HepG2 (cell line): ENCODE data around the gene OLAH. TPM values are rescaled to one million over a fixed set of nuclear protein-coding genes. Genes with fewer than 3 reads are reported as not detected.

ENCODE experiments used
- ATRX ChIP-seq: sonication (generic); formaldehyde crosslinking; IDR thresholded peaks from 2 replicates; pipeline ENCODE4 v1.4.0; 2020; ENCODE audit warnings: missing genetic modification reagents, borderline replicate concordance
- DMTF1 ChIP-seq: sonication (generic); formaldehyde crosslinking; IDR thresholded peaks from 2 replicates; pipeline ENCODE4 v1.4.0; 2020; ENCODE audit warnings: mild to moderate bottlenecking, missing genetic modification reagents
- DRAP1 ChIP-seq: IDR thresholded peaks from 2 replicates; pipeline ENCODE4 v1.6.1; 2016; ENCODE audit warnings: missing genetic modification reagents, missing compliant biosample characterization
- FOXC1 ChIP-seq: sonication (generic); formaldehyde crosslinking; IDR thresholded peaks from 2 replicates; pipeline ENCODE4 v1.8.0; 2022; ENCODE audit warnings: mild to moderate bottlenecking, missing genetic modification reagents, borderline replicate concordance
- HMGXB4 ChIP-seq, 2 experiments: sonication (generic) in 1 of 2; formaldehyde crosslinking in 1 of 2; IDR thresholded peaks; 2 replicates each; pipeline versions ENCODE4 v1.4.0 to v1.6.1; 2018 to 2020; ENCODE audit warnings: missing genetic modification reagents in 2 of 2, borderline replicate concordance in 1 of 2, low read depth in 1 of 2, mild to moderate bottlenecking in 1 of 2, missing biosample characterization in 1 of 2
- JUN ChIP-seq: sonication (generic); formaldehyde crosslinking; IDR thresholded peaks from 2 replicates; pipeline ENCODE4 v1.4.0; 2020; ENCODE audit warnings: mild to moderate bottlenecking, missing genetic modification reagents
- MAX ChIP-seq: IDR thresholded peaks from 2 replicates; pipeline ENCODE4 v1.6.1; 2012; ENCODE audit warnings: inconsistent platforms
- MED13 ChIP-seq: sonication (generic); formaldehyde crosslinking; IDR thresholded peaks from 2 replicates; pipeline ENCODE4 v1.5.0; 2020; ENCODE audit warnings: missing genetic modification reagents
- POGZ ChIP-seq: sonication (generic); formaldehyde crosslinking; IDR thresholded peaks from 2 replicates; pipeline ENCODE4 v1.4.0; 2020; ENCODE audit warnings: mild to moderate bottlenecking, missing genetic modification reagents
- RFXAP ChIP-seq: sonication (generic); formaldehyde crosslinking; IDR thresholded peaks from 2 replicates; pipeline ENCODE4 v1.4.0; 2020; ENCODE audit warnings: missing genetic modification reagents, borderline replicate concordance
- SAFB2 ChIP-seq: sonication (generic); formaldehyde crosslinking; IDR thresholded peaks from 2 replicates; pipeline ENCODE4 v1.5.1; 2020; ENCODE audit warnings: missing genetic modification reagents, low read depth, mild to moderate bottlenecking, borderline replicate concordance
- SALL1 ChIP-seq: sonication (generic); formaldehyde crosslinking; IDR thresholded peaks from 2 replicates; pipeline ENCODE4 v1.8.0; 2022; ENCODE audit warnings: mild to moderate bottlenecking, missing genetic modification reagents
- TEAD2 ChIP-seq: sonication (generic); formaldehyde crosslinking; IDR thresholded peaks from 2 replicates; pipeline ENCODE4 v1.9.0; 2021; ENCODE audit warnings: missing genetic modification reagents
- THAP11 ChIP-seq: IDR thresholded peaks from 2 replicates; pipeline ENCODE4 v1.6.1; 2016; ENCODE audit warnings: missing biosample characterization, missing genetic modification reagents
- TOPORS ChIP-seq: sonication (generic); formaldehyde crosslinking; IDR thresholded peaks from 2 replicates; pipeline ENCODE4 v1.8.0; 2023; ENCODE audit warnings: mild to moderate bottlenecking, missing genetic modification reagents
- YY1 ChIP-seq: IDR thresholded peaks from 2 replicates; pipeline ENCODE4 v1.6.1; 2011; ENCODE audit warnings: low read length, low read depth, moderate library complexity, mild to moderate bottlenecking; ENCODE audit not compliant: insufficient read depth, insufficient replicate concordance
- ZBTB34 ChIP-seq: sonication (generic); formaldehyde crosslinking; IDR thresholded peaks from 2 replicates; pipeline ENCODE4 v1.8.0; 2022; ENCODE audit warnings: mild to moderate bottlenecking, missing genetic modification reagents
- ZNF30 ChIP-seq: sonication (generic); formaldehyde crosslinking; IDR thresholded peaks from 2 replicates; pipeline ENCODE4 v1.5.0; 2020; ENCODE audit warnings: mild to moderate bottlenecking, missing genetic modification reagents
- ZNF484 ChIP-seq: sonication (generic); formaldehyde crosslinking; IDR thresholded peaks from 2 replicates; pipeline ENCODE4 v1.5.1; 2020; ENCODE audit warnings: mild to moderate bottlenecking, low read depth, missing genetic modification reagents, borderline replicate concordance
- ZNF710 ChIP-seq: sonication (generic); formaldehyde crosslinking; IDR thresholded peaks from 2 replicates; pipeline ENCODE4 v1.5.0; 2020; ENCODE audit warnings: mild to moderate bottlenecking, missing genetic modification reagents, borderline replicate concordance
- polyA plus RNA-seq, 8 experiments: library from polyadenylated mRNA; depleted of rRNA in 3 of 8; stranded (reverse) in 7 of 8; unstranded in 1 of 8; fragments of >200 nt; fragmentation: Illumina TruSeq in 4 of 8; extraction: Trizol in 4 of 8; gene quantifications; 2 replicates each; pipeline versions ENCODE4 v1.2.1 to v1.2.3, GENCODE V29; 2011 to 2016; ENCODE audit warnings: low read depth in 4 of 8, missing spikeins in 1 of 8, mixed read lengths in 1 of 8; ENCODE audit not compliant: insufficient read depth in 1 of 8
- total RNA-seq, 5 experiments: library from RNA; depleted of rRNA; stranded (reverse); fragments of >200 nt; fragmentation: Illumina TruSeq; extraction: Trizol; gene quantifications; 2 replicates each; pipeline ENCODE4 v1.2.3, GENCODE V29; 2016; ENCODE audit warnings: low read depth in 1 of 5

The OLAH gene
- total and polyA plus RNA-seq, 2 of the 13 experiments (the other 11 are each of a cell fraction or from before 2014, with no cell fraction given): 0.13 TPM; not detected in 1

GRCh38 chr10:15088428-15089261, 44.9 kb downstream of the OLAH start, which contains the start of gene ACBD7 (continued):
- TF ChIP-seq HMGXB4 (CRISPR knock-in tag; IDR thresholded peaks at IDR 0.05; ENCODE audit: borderline replicate concordance in 1 of 2, low read depth in 1 of 2) (0 out of 4 replicates have a peak, but pooled peaks of 1 of the 2 experiments have one; percentile 21), RFXAP (CRISPR knock-in tag) (peak; percentile 64; the same call in 1 of the 2 replicates), MED13 (CRISPR knock-in tag) (no peak), TEAD2 (CRISPR knock-in tag) (no peak), SAFB2 (CRISPR knock-in tag) (no peak), SALL1 (peak; percentile 58; the same call in 1 of the 2 replicates), TOPORS (CRISPR knock-in tag) (no peak), ZNF484 (no peak), POGZ (peak; percentile 73), FOXC1 (CRISPR knock-in tag) (peak; percentile 49; the same call in 1 of the 2 replicates), ZBTB34 (CRISPR knock-in tag) (0 out of 2 replicates have a peak, but pooled peaks have one; percentile 36), THAP11 (CRISPR knock-in tag) (no peak), ZNF30 (CRISPR knock-in tag) (no peak), YY1 (peak; percentile 32), JUN (CRISPR knock-in tag) (no peak), DMTF1 (CRISPR knock-in tag) (no peak), ATRX (no peak), ZNF710 (peak; percentile 58; the same call in 1 of the 2 replicates), DRAP1 (peak; percentile 84), MAX (peak; percentile 79)
